Glomerular endothelial cell (primary cell): ENCODE results near the gene WDR36. TPM values are rescaled to one million over a fixed set of nuclear protein-coding genes. Genes with fewer than 3 reads are reported as not detected.
"Not testable (repeated sequence)": the region's sequence is repeated elsewhere in the genome, so short reads cannot be mapped to it uniquely, and the experiment has no call there.

Experiments used
- DNase-seq: peaks from one replicate; pipeline ENCODE4 v3.0.0-alpha.2; 2011; ENCODE audit warnings: low read depth, low spot score; ENCODE audit errors: extremely low read depth
- total RNA-seq: library from RNA; depleted of rRNA; stranded (reverse); fragments of >200 nt; gene quantifications from 2 replicates; pipeline ENCODE4 v1.2.3, GENCODE V29; 2015

Gene WDR36
- total RNA-seq, 1 donor from 2014 or later, result 26.3 TPM

DNA sequence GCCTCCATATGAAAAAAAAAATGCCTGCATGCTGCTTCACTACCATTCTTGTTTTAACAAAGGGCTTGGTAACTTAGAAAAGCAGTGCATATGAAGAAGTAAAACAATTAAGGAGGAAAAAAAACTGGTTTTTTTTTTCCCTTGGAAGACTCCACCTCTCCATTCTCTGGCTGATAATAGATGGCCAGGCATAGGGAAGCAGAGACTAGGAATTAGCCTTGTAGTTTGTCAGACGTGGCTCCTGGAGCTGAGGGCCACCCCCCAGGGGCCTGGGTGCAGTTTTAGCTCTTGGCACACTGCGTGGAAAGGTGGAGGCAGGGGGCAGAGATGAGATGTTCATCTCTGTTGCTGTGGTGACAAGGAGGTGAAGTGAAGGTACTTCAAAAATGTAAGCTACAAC lies 42.7 kb downstream of the WDR36 start:
- DNase-seq, result no peak

GRCh38 chr5:111135363-111135762 lies 43.2 kb downstream of the WDR36 start:
- no peak for DNase-seq

DNA sequence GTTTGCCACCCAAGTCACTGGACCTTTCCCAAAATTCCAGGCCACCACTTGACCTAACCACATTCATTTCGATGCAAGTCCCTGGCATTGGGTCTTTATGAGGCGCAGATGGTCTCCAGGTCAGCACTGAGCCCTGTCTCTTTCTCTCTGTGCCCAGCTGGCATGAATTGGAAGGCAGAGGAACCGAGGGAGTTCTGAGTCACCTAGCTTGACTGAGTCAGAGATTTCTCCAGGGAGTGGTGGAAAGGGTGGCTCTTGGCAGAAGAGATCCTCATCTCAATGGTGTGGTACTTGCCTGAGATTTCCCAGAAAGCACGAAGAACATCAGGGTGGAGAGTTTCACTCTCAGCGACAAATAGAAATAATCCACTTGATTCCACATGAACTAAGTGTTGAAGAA lies 43.8 kb downstream of the WDR36 start:
- no peak for DNase-seq

DNA sequence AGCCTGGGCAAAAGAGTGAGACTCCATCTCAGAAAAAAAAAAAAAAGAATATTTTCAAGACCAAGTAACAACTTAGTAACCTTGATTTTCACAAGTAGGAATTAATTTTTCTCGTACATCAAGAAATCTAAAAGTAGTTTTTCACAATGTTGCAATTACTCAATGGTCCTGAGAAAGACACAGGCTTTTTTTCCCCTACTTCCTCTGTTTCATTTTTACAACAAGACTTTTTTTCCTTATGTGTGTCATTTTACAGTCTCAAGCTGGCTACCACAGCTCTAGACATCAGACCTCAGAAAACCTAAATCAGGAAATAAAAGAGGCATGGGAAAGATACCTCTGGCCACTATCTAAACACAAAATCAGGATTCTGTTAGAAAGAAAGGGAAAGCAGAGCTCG lies 45.9 kb downstream of the WDR36 start:
- DNase-seq, result no peak

DNA sequence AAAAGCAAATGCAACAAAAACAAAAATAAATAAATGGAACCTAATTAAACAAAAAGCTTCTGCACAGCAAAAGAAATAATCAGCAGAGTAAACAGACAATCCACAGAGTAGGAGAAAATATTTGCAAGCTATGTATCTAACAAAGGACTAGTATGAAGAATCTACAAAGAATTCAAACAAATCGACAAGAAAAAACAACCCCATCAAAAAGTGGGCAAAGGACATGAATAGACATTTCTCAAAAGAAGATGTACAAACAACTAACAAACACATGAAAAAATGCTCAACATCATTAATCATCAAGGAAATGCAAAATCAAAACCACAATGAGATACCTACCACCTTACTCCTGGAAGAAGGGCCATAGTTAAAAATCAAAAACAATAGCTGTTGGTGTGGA lies 49.3 kb downstream of the WDR36 start:
- DNase-seq, result not testable (repeated sequence)

DNA sequence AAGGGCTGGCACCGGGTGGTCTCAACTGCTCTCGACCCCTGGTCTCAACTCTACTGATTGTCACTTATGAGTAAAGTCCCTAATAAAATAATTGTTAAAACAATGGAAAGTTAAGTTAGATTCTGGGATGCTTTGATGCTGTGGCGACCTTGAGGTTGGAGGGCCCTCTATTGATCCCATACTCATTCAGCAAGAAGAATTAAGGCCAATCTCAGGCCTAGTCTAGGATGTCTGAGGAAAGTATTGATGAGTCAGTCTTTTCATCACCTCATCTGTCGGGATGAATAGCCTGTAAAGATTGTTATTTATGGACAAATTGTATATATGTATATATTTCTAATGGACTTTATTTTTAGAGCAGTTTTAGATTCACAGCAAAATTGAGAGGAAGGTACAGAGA lies 50.8 kb downstream of the WDR36 start:
- DNase-seq, result no peak

DNA sequence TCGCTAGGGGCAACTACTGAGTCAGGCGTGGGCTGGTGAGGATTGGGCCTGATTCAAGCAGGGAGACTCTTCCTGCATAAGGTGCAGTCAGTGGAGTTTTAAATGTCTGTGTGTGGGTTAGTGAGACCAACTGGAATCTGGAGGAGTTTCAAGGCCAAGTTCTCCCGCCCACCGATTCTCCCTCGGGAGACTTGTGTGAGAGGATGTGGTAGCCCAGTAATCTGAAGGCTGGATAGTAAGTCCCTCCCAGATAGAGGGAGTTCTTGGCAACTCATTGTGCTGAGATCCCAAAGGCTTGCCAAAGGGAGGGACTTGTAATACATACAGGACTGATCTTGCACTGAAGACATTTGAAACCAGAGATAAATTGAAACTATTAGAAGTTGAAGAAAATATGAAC lies 51.8 kb downstream of the WDR36 start:
- DNase-seq, result no peak

DNA sequence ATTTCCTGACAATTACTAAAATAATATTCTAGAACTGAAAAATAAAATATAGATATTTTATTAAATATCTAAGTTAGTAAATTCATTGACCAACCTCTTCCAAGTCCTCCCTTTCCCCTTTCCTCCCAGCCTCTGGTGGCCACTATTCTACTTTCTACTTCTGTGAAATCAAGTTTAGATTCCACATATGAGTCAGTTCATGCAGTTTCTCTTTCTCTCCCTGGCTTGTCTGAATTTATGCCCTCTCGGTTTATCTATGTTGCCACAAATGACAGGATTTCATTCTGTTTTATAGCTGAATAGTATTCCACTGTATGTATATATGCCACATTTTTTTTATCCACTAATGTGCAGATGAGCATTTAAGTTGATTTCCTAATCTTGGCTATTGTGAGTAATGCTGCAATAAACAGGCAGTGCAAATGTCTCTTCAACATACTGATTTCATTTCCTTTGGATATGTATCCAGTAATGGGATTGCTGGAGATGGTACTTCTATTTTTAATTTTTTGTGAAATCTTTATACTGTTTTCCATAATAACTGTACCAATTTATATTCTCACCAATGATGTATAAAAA lies 52.3 kb downstream of the WDR36 start:
- no peak for DNase-seq

DNA sequence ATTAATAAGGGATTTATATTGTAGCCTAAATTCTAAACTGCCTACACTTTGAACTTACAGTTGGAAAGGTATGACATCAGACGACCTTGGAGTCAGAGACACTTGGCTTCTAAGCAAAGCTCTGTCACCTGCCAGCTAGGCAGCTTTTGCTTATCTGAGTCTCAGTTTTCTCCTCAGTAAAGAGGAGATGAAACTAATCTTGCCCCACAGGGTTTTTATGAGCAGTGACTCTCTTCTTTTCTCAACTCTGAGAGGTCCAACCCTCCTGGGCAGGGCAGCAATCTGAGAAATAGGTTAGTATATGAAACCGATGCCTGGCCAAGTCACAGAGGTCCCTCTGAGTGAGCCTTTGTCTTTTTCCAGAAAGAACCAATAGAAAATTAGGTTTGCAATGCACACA lies 53.9 kb downstream of the WDR36 start:
- no peak for DNase-seq

DNA sequence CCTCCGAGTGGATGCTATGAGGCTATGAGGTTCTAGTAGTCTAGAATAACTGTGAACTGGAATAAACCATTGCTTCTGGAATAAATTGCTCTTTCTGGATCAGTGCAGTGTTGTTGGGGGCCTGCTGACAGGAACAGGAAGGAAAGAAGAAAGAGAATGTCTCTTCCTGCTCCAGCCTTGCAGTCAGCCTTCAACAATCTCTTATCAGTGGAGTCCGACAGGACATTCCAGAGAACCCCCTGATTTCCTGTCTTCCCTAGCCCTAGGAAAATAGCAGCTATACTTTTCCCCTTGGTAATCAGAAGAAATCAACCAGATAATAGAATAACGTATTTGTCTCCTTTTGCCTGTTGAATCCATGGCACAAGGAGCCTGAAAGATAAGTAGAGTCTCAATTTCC lies 55.4 kb downstream of the WDR36 start:
- no peak for DNase-seq

DNA sequence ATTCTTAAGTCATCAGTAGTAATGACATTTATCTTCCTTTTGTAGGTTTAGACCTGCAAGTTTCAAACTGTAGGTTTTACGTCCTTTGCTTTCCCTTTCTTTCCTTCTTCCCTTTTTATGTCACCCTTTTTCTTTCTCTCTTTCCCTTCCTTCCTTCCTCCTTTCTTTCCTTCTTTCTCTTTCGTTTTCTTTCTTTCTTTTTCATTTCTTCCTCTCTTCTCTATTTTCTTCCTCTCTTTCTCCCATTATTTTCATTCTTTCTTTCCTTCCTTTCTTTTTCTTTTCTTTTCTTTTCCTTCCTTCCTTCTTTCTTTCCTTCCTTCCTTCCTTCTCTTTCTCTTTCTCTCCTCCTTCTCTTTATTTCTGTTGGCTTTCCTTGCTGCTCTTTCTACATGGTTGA lies 59.9 kb downstream of the WDR36 start:
- no peak for DNase-seq

- no peak for DNase-seq
These were observed 61.3 kb downstream of the WDR36 start for GRCh38 chr5:111153483-111153882.

DNA sequence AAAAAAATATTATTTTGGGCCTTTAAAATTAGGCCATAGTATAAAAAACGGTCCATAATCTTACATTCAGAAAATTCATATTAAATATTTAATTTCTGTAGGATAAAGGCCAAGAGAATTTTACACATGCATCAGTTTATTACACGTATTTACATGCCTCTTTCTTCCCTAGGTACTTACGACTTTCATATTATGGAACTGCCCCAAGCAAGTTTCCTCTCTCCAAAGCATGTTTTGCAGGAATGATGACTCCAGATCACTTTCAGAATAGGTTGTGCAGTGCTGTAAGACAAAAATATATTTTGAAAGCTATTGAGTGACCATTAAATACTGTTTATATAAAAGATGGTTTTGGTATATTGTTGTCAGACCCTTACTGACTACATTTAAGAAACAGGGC lies 61.8 kb downstream of the WDR36 start:
- no peak for DNase-seq

DNA sequence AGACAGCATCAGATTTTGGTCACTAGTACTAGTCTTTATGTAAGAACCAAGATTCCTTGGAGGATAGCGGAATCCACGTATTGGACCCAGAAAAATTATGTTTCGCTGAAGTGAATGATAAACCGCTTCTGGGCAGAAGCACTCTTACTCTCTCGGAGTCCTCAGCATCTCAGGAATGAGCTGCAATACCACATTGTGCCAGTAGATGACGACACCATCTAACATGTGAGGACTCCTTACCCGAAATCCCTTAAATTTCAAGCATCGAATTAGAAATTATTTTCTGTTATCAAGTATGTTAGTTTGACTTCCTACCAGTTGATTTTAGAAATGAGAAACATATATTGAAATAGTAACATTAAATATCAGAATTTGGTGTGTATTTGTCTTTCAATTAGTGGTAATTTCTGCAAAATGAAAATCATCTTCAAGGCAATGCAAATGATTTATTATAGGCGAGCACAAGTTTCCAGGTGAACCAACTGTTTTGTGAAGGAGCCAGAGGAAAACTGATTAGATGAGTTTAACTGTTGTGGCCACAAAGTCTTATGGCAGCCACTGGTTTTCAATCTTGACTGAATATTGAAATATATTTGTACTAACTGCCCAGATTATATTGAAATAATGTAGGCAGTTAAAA lies 66.1 kb downstream of the WDR36 start:
- DNase-seq, result peak; percentile 73

DNA sequence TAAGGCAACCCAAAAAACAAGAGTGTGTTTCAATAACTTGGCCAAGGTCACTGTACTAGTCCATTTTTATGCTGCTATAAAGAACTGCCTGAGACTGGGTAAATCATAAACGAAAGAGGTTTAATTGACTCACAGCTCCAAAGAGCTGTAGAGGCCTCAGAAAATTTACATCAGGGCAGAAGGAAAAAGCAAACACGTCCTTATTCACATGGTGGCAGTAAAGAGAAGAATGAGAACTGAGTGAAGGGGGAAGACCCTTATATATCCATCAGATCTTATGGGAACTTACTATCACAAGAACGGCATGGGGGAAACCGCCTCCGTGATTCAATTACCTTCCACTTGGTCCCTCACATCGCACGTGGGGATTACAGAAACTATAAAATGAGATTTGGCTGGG lies 67.7 kb downstream of the WDR36 start:
- DNase-seq, result no peak

DNA sequence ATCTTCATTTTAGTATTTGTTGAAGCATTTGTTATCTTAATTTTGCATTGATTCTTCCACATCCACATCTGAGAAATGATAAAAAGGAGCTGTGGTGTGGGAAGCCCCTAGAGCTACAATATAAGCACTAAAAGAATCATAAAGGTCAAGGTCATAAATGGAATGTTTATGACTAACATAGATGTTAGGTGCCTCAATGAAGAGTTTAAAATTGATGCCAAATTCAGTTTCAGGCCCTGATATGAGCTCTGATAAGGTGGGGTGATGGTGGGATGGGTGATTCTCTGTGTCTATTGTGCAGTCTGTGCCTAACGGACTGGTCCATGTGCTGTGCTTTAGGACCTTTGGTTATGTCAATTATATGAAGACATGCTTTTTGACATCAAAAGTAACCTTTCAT lies 70.9 kb downstream of the WDR36 start:
- DNase-seq, result no peak

GRCh38 chr5:111165058-111165457 lies 72.9 kb downstream of the WDR36 start:
- no peak for DNase-seq

- no peak for DNase-seq
These were observed 75.4 kb downstream of the WDR36 start for GRCh38 chr5:111167551-111167950.

- no peak for DNase-seq
These were observed 76.5 kb downstream of the WDR36 start for GRCh38 chr5:111168608-111169007.

DNA sequence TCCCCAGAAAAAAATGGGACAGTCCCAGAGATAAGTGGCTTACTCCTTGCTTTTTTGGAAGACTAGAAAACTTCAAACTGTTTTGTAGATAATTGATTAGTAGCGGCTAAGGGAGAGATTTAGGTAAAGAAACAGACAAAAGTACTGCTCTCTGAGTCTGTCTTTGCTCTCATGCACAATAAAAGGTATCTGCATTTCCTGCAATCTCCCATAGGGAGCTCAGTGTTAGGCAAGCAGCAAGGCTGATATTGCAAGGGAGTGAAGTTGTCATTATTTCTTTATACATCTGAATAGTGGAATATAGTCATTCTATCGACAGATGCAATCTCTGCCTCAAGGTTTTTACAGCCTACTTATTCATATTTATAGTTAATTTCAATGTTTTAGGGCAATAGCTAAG lies 77.1 kb downstream of the WDR36 start:
- no peak for DNase-seq

DNA sequence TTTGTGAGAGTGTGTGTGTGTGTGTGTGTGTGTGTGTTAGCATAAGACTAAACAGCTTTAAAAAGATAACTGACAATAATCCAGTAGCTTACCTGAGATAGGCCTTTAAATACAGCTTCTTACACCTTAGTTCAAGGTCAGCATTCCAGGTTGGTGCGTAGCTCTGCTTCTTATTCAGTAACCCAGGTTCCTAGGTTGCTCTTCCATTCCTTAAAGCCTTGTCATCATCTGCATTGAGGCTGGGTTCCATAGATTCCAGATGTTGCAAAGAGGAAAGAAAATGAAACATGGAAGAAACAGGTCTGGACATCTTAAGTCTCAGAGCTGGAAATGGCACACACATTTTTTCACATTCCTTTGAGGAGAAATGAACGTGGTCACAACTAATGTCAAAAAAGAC lies 78.1 kb downstream of the WDR36 start:
- no peak for DNase-seq

DNA sequence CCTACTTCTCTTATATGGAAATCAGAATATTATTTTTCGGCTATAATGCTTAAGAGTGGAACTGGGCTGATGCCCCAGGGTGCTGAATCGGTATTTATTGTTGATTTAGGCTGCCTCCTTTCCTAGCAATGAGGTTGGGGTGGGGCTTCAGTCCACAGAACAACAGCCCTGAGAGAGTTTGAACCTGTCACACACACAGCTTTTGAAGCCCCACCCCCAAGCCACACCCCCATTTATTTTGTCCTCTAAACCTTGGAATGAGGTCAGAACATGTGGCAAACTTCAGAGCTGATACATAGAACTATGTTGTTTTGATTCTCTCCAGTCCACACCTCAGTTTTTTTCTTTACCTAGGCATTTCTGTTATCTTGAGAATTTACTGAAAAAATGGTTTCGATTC lies 80.4 kb downstream of the WDR36 start:
- DNase-seq, result no peak

GRCh38 chr5:111173476-111173875 lies 81.3 kb downstream of the WDR36 start:
- no peak for DNase-seq
